ENCODE measurements around the gene CACNG7.

DNA sequence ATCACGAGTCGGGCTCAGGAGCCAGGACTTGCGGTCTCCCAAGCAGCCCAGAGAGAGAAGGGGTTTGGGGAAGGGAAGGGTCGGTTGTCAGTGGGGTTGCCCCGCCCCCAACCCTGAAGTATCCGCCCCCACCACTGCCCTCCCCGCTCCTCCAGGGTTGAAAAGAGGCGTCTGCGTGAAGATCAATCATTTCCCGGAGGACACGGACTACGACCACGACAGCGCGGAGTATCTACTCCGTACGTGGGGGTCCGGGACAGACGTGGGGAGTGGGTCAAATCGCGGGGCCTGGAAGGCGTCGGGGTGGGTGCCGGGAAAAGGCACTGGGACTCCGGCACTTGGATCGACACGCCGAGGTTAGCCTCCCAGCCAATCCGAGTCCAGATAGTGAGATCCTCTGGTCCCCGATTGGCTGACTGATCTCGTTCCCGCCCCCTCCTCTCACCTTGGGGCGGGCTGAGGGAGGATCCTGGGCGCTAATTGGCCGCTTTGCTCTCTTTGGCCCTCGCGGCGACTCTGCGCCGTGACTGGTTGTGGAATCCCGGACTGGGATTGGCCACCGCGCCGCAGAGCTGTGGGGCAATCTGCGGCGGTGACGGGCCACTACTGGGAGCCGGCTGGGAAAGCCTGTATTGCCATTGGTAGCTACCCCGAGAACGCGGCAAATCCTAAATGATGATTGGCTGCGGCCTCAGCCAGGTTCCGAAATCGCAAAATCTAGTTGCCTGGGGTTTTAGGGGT lies 69.1 kb downstream of the CACNG7 start:
- TF ChIP-seq, protein P1, sequence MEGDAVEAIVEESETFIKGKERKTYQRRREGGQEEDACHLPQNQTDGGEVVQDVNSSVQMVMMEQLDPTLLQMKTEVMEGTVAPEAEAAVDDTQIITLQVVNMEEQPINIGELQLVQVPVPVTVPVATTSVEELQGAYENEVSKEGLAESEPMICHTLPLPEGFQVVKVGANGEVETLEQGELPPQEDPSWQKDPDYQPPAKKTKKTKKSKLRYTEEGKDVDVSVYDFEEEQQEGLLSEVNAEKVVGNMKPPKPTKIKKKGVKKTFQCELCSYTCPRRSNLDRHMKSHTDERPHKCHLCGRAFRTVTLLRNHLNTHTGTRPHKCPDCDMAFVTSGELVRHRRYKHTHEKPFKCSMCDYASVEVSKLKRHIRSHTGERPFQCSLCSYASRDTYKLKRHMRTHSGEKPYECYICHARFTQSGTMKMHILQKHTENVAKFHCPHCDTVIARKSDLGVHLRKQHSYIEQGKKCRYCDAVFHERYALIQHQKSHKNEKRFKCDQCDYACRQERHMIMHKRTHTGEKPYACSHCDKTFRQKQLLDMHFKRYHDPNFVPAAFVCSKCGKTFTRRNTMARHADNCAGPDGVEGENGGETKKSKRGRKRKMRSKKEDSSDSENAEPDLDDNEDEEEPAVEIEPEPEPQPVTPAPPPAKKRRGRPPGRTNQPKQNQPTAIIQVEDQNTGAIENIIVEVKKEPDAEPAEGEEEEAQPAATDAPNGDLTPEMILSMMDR (IDR thresholded peaks at IDR 0.05 in 2 of 3, conservative IDR thresholded peaks at IDR 0.05 in 1 of 3; ENCODE audit: borderline replicate concordance in 1 of 3, insufficient read depth in 1 of 3, low read depth in 2 of 3, low read length in 2 of 3) = no peak
- TF ChIP-seq, protein P2, sequence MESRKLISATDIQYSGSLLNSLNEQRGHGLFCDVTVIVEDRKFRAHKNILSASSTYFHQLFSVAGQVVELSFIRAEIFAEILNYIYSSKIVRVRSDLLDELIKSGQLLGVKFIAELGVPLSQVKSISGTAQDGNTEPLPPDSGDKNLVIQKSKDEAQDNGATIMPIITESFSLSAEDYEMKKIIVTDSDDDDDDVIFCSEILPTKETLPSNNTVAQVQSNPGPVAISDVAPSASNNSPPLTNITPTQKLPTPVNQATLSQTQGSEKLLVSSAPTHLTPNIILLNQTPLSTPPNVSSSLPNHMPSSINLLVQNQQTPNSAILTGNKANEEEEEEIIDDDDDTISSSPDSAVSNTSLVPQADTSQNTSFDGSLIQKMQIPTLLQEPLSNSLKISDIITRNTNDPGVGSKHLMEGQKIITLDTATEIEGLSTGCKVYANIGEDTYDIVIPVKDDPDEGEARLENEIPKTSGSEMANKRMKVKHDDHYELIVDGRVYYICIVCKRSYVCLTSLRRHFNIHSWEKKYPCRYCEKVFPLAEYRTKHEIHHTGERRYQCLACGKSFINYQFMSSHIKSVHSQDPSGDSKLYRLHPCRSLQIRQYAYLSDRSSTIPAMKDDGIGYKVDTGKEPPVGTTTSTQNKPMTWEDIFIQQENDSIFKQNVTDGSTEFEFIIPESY (IDR thresholded peaks at IDR 0.05; ENCODE audit: extremely low read depth, insufficient replicate concordance, low read length) = no peak
- TF ChIP-seq EZH2 (IDR thresholded peaks at IDR 0.05) = no peak

All from HCT116 (cell line).